ENCODE data around the gene SPIN3.

Gene SPIN3

GRCh38 chrX:56975611-56976010 lies 19.7 kb downstream of the SPIN3 start:
- Histone ChIP-seq H3K27ac (replicated peaks) (no peak overlapping the region), H3K27me3 (ENCODE audit: insufficient read depth, poor library complexity, severe bottlenecking) (no peaks in the 10 kb centered on the region), H3K4me3 (replicated peaks; ENCODE audit: insufficient read depth, low read length) (no peak overlapping the region)
- TF ChIP-seq, protein P1, sequence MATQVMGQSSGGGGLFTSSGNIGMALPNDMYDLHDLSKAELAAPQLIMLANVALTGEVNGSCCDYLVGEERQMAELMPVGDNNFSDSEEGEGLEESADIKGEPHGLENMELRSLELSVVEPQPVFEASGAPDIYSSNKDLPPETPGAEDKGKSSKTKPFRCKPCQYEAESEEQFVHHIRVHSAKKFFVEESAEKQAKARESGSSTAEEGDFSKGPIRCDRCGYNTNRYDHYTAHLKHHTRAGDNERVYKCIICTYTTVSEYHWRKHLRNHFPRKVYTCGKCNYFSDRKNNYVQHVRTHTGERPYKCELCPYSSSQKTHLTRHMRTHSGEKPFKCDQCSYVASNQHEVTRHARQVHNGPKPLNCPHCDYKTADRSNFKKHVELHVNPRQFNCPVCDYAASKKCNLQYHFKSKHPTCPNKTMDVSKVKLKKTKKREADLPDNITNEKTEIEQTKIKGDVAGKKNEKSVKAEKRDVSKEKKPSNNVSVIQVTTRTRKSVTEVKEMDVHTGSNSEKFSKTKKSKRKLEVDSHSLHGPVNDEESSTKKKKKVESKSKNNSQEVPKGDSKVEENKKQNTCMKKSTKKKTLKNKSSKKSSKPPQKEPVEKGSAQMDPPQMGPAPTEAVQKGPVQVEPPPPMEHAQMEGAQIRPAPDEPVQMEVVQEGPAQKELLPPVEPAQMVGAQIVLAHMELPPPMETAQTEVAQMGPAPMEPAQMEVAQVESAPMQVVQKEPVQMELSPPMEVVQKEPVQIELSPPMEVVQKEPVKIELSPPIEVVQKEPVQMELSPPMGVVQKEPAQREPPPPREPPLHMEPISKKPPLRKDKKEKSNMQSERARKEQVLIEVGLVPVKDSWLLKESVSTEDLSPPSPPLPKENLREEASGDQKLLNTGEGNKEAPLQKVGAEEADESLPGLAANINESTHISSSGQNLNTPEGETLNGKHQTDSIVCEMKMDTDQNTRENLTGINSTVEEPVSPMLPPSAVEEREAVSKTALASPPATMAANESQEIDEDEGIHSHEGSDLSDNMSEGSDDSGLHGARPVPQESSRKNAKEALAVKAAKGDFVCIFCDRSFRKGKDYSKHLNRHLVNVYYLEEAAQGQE (IDR thresholded peaks at IDR 0.05; ENCODE audit: insufficient replicate concordance, low read depth): no peak
- TF ChIP-seq GABPA (IDR thresholded peaks at IDR 0.05; ENCODE audit: low read depth): no peak
- TF ChIP-seq, protein P2, sequence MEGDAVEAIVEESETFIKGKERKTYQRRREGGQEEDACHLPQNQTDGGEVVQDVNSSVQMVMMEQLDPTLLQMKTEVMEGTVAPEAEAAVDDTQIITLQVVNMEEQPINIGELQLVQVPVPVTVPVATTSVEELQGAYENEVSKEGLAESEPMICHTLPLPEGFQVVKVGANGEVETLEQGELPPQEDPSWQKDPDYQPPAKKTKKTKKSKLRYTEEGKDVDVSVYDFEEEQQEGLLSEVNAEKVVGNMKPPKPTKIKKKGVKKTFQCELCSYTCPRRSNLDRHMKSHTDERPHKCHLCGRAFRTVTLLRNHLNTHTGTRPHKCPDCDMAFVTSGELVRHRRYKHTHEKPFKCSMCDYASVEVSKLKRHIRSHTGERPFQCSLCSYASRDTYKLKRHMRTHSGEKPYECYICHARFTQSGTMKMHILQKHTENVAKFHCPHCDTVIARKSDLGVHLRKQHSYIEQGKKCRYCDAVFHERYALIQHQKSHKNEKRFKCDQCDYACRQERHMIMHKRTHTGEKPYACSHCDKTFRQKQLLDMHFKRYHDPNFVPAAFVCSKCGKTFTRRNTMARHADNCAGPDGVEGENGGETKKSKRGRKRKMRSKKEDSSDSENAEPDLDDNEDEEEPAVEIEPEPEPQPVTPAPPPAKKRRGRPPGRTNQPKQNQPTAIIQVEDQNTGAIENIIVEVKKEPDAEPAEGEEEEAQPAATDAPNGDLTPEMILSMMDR (IDR thresholded peaks at IDR 0.05; ENCODE audit: insufficient read depth, low read length): no peak
- no peak for TF ChIP-seq POLR2AphosphoS5 (IDR thresholded peaks at IDR 0.05; ENCODE audit: low read depth)
- TF ChIP-seq SPI1 (IDR thresholded peaks at IDR 0.05; ENCODE audit: borderline replicate concordance, low read depth): no peak
- DNase-seq (ENCODE audit: low read depth in 1 of 2, low spot score in 1 of 2): no peak

- no peak overlapping the region for H3K27ac ChIP-seq (replicated peaks)
- H3K27me3 ChIP-seq (ENCODE audit: insufficient read depth, poor library complexity, severe bottlenecking): no peaks in the 10 kb centered on the region
- TF ChIP-seq SPI1 (IDR thresholded peaks at IDR 0.05; ENCODE audit: borderline replicate concordance, low read depth) (no peak), POLR2AphosphoS5 (IDR thresholded peaks at IDR 0.05; ENCODE audit: low read depth) (no peak), GABPA (IDR thresholded peaks at IDR 0.05; ENCODE audit: low read depth) (no peak)
- no peak for DNase-seq (ENCODE audit: low read depth in 1 of 2, low spot score in 1 of 2)
- H3K4me3 ChIP-seq (replicated peaks; ENCODE audit: insufficient read depth, low read length): no peak overlapping the region
Measured at GRCh38 chrX:56974408-56974807, 20.9 kb downstream of the SPIN3 start.

- no peak overlapping the region for H3K27ac ChIP-seq (replicated peaks)
- H3K27me3 ChIP-seq (ENCODE audit: insufficient read depth, poor library complexity, severe bottlenecking): no peaks in the 10 kb centered on the region
- no peak for DNase-seq (ENCODE audit: low read depth in 1 of 2, low spot score in 1 of 2)
- TF ChIP-seq GABPA (IDR thresholded peaks at IDR 0.05; ENCODE audit: low read depth) (no peak), POLR2AphosphoS5 (IDR thresholded peaks at IDR 0.05; ENCODE audit: low read depth) (no peak), SPI1 (IDR thresholded peaks at IDR 0.05; ENCODE audit: borderline replicate concordance, low read depth) (no peak)
- TF ChIP-seq, protein P1 (IDR thresholded peaks at IDR 0.05; ENCODE audit: insufficient replicate concordance, low read depth): no peak
- TF ChIP-seq, protein P2 (IDR thresholded peaks at IDR 0.05; ENCODE audit: insufficient read depth, low read length): no peak
- no peak overlapping the region for H3K4me3 ChIP-seq (replicated peaks; ENCODE audit: insufficient read depth, low read length)
Measured at GRCh38 chrX:56969559-56969958, 25.8 kb downstream of the SPIN3 start.

GRCh38 chrX:56968980-56969379 lies 26.4 kb downstream of the SPIN3 start:
- TF ChIP-seq GABPA (IDR thresholded peaks at IDR 0.05; ENCODE audit: low read depth): no peak
- TF ChIP-seq, protein P1 (IDR thresholded peaks at IDR 0.05; ENCODE audit: insufficient replicate concordance, low read depth): no peak
- no peak for TF ChIP-seq POLR2AphosphoS5 (IDR thresholded peaks at IDR 0.05; ENCODE audit: low read depth)
- TF ChIP-seq SPI1 (IDR thresholded peaks at IDR 0.05; ENCODE audit: borderline replicate concordance, low read depth): no peak
- TF ChIP-seq, protein P2 (IDR thresholded peaks at IDR 0.05; ENCODE audit: insufficient read depth, low read length): no peak
- Histone ChIP-seq H3K27me3 (ENCODE audit: insufficient read depth, poor library complexity, severe bottlenecking) (no peaks in the 10 kb centered on the region), H3K4me3 (replicated peaks; ENCODE audit: insufficient read depth, low read length) (no peak overlapping the region), H3K27ac (replicated peaks) (no peak overlapping the region)
- DNase-seq (ENCODE audit: low read depth in 1 of 2, low spot score in 1 of 2): no peak
